MV-4-11 (cell line): Measurements from ENCODE around the gene IQCE.
A peak's percentile ranks its signal among the peaks of the same experiment; 100 is the strongest.

Experiments
- DNase-seq: peaks from one replicate; lab custom pipeline; 2025; lab: John Stamatoyannopoulos, UW

IQCE gene

DNA sequence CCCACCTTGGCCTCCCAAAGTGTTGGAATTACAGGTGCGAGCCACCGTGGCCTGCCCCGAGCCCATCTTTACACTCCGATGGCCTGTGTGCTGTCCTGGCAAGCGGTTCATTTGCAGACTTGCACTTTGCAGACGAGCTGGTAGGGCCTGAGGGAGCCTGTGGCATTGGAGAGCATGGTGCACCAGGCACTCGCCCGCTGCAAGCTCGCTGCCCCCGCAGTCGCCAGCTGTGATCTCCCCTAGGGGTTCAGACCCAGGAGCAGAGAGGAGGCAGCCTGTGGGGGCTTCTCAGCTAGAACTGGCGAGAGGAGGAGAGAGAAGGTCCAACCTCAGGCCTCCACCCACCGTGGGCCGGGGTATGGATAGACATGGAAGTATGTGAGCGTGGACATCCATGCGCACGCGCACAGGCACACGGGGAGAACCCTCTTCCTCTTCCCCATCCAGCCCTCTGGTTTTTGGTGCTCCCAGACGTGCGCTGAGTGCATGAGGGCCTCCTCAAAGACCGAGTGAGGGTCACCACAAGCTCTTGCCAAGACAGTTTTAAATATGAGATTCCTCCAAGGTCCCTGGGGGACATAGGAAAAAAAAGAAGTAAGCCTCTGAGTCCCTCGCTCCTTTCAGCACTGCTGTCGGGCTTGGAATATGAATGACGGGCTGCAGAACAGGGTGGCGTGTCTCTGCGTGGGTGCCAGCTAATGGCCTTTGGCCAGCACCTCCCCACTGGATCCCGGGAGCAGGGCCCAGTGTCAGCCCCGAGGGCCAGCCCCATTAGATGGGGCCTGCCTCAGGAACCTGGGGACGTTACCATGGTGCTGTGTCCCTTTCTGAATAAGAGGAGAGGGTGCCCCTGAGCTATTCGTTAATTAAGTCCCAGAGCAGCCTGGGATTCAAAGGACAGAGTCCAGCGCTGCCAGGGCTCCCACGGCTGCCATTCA is 57.9 kb downstream of the IQCE start:
- DNase-seq: no peak

- DNase-seq: peak; percentile 9
Measured at GRCh38 chr7:2617325-2617905, 58.6 kb downstream of the IQCE start.

GRCh38 chr7:2619116-2619515 is 60.3 kb downstream of the IQCE start:
- no peak for DNase-seq

DNA sequence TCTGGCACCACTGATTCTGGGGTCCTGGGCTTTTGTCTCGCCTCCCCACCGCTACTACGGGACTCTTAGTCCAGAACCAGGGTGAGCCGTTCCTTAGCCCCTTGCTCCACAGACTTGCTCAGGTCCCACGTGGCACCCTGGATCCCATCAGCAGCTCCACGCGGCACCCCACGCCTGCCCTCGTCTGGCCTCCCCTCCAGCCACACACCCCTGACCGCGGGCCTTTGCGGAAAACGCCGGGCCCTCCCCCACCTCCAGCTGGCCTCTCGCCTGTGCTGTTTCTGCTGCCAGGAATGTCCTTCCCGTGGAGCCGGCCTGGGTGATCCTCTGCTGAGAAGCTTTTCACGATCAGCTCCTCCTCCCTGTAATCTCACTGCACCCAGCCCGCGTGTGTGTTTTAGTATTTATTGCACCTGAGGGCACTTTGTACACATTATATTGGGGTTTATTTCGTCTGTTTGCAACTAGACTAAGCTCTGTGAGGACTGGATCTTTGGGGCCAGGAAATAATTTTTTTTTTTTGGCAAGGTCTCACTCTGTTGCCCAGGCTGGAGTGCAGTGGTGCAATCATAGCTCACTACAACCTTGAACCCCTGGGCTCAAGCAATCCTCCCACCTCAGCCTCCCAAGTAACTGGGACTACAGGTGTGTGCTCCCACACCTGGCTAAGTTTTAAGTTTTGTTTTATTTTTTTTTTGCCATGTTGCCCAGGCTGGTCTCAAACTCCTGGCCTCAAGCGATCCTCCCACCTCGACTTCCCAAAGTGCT is 62.5 kb downstream of the IQCE start:
- DNase-seq: no peak

GRCh38 chr7:2621948-2622640 is 63.3 kb downstream of the IQCE start:
- DNase-seq: no peak

DNA sequence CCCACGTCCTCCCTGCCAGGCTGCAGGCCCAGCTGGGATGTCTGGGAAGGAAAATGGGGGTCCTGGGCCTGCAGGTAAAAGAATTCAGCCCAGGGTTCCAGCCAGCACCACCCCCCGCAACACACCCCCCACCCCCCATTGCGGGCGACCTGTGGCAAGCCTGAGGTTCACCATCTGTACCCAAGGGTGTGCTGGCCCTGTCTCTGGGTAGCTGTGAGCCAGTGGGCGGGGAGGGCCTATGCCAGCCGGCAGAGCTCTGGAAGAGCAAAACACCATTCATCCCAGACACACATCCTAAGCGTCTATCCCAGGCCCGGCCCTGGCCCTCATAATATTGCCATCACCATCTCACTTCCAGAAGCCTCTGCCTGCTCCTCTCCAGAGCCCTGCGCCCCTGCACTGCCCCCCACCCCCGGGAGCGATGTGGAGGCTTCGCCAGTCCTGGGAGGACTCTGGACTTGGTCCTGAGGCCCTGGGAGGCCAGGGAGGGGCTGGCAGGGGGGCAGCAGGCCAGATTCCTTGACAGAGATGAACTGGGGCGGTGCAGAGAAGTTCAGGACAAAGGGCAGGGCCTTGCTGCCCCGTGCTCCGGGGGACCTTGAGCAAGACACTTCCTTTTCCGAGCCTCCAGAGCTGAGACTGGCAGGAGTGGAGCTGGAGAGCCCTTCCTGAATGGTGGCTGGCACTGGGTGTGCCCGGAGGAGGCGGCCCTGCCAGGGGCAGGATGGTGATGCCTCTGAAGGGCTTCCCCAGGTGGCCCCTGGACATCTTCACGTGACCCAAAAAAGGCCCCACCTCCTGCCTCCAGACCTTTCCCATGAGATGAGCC is 64.3 kb downstream of the IQCE start:
- DNase-seq: no peak

DNA sequence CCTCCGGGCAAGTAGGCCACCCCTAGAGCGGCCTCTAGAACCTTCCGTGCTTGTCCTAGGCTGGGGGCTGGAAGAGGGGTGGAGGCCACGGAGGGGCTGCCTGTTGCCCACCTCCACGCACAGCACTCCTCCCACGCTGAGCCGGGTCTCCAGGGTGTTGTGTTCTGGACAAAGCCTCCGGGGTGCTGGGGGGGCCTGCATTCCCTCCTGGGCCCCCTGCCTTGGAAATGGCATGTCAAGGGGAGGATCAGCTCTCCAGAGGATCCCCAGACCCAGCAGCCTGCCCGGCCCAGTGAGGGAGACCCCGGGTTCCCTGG is 64.9 kb downstream of the IQCE start:
- no peak for DNase-seq

GRCh38 chr7:2624293-2624886 is 65.6 kb downstream of the IQCE start:
- no peak for DNase-seq

DNA sequence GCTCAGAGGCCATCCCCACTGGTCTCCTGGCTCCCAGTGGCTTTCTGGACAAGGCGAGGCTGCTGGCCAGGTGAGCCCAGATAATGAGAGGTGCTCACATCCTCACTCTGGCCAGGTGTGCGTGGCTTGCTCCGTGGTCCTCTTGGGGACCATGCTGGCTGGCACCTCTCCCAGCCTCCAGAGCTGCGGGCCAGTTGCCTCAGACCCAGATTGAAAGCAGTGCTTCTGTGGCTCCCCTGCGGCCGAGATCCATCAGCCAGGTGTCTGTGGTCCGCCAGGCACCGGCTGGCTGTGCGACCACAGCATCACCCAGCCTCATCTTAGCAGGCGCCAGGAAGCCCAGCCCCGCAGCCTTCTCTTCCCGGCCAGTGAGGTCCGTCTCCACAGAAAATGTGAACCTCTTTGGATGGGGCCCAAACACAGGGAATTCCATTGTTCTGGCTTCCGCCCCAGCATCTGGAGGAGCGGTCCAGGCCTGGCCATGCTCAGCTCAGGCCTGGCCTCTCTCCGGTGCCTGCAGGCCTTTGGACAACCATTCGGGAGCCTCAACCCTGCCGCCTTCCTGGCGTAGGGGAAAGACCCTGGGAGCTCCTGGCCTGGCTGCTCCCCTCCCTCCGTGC is 67.8 kb downstream of the IQCE start:
- DNase-seq: no peak

DNA sequence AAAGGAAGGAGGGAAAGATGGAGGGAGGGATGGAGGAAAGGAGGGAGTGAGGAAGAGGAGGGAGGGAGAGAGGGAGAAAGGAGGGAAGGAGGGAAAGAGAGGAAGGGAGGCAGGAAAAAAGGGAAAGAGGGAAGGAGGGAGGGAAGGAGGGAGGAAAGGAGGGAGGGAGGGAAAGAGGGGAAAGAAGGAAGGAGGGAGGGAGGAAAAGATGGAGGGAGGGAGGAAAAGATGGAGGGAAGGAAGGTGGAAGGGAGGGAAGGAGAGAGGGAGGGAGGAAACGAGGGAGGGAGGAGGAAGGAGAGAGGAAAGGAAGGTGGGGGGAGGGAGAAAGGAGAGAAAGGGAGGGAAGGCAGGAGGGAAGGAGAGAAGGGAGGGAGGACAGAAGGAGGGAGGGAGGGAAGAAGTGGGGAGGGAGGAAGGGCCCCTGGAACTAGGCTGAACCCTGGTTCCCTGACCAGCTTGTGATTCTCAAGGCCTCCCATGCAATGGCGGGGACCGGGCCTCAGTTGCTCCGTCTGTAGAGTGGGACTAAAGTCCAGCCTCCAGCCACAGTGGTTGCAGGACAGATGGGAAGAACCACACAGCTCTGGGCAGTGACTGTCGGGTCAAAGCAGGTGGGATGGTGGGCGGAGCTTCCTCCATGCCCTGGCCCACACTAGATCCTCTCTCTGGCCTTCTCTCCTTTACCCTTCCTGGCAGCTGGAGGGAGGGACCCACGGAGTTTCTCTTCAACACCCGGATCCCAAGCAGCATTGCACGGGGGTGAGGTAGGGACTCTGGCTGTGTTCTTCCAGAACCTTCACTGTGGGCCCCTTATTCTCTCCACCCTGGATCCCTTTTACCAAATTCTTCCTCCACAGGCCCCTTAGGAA is 68.7 kb downstream of the IQCE start:
- no peak for DNase-seq

GRCh38 chr7:2628130-2628482 is 69.3 kb downstream of the IQCE start:
- DNase-seq: no peak

GRCh38 chr7:2628891-2629290 is 70.1 kb downstream of the IQCE start:
- DNase-seq: no peak

DNA sequence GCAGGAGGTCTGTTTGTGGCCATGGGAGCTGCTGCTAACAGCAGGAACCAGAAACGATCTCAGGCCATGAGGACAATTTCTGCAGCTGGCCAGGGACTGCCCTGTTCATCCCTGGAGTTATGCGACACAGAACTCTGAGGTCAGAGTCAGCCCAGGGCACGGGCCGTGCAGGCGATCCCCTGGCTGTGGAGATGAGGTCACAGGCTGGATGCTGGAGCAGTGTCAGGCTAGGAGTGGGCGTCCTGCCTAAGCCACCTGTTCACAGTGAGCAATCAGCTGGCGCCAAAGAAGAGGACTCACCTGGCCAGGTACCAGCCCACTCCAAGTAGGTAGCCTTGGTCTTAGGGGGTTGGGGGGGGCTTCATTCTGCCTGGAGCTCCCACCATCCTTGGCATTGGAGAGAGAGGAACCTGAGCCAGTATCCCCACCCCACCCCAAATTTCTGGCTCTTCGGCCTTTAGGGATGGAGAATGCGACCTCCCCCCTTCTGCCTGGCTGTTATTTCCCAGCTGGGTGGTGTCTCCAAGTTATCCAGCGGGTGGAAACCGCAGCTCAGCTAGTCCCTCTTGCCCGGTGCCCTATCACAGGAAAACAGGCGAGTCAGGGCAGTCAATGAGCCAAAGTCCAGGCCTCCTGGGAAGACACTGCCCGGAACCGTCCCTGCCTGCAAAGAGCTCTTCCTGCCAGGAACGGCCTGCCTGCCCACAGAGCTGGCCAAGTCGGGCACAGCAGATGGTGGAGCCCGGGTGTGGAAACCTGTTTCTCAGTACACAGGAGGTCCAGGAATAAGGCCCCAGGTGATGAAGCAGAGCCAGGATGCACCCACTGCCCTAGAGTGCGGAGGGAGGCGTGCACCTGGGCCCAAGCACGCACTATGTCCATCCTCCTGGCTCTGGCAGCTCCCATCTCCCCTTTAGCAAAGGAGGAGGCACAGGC is 71.2 kb downstream of the IQCE start:
- DNase-seq: no peak

DNA sequence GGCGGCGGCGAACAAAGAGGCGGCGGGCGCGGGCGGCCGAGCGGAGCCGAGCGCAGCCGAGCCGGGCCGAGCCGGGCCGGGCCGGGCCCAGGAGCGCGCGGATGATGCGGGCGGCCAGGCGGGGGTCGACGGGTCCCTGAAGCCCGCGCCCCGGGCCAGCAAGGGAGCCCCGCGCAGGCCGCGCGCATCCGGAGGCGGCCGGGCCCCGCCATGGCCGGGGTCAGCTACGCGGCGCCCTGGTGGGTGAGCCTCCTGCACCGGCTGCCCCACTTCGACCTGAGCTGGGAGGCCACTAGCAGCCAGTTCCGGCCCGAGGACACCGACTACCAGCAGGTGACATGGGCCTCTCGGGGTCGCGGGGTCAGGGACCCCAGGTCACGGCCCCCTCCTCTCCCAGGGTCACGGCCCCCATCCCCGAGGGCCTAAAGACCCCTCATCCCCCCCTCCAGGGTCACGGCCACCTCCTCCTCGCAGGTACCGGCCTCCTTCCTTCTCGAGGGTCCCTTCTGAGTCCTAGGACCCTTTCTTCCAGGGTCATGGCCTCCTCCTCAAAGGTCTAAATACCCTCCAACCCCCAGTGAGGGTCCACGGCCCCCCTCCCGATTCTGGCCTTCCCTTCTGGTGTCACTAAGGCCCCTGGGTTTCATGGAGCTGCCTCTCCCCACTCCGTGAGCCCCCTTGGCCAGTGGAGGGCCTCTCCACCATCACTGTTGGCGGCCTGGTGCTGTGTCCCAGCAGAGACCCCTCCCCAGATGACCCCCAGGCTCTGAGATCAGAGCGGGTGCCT is 73.4 kb downstream of the IQCE start, which contains the start of gene TTYH3:
TSS of gene TTYH3 (plus strand) at position 41 of the 787 bp plus-strand sequence. CDS start at position 211, 170 bp downstream.
- DNase-seq: no peak

GRCh38 chr7:2632733-2633537 is 74.2 kb downstream of the IQCE start:
- DNase-seq: peak; percentile 63

- DNase-seq: peak; percentile 78
Measured at GRCh38 chr7:2633538-2634266, 74.9 kb downstream of the IQCE start.
